Activated CD8-positive, alpha-beta T cell treated with anti-CD3 and anti-CD28 coated beads for 36 hours (primary cell): Measurements from ENCODE around the gene IRAK1. TPM values are rescaled to one million over a fixed set of nuclear protein-coding genes. Genes with fewer than 3 reads are reported as not detected.
A peak's percentile ranks its signal among the peaks of the same experiment; 100 is the strongest.

Experiments used
- ATAC-seq: fragments of 200-7000 bp; cut with Tn5 transposase; one replicate; pipeline ENCODE4 v1.10.0; 2021; ENCODE audit warnings: mild to moderate bottlenecking, moderate library complexity
- CTCF ChIA-PET: fragments of 350-600 bp; sonication (Branson Sonifier 250); formaldehyde crosslinking; loops from one replicate; lab custom pipeline; 2021; ENCODE audit warnings: antibody characterized with exemption; lab: Charles Lee
- POLR2A ChIA-PET: fragments of 350-600 bp; sonication (Branson Sonifier 250); formaldehyde crosslinking; loops from one replicate; lab custom pipeline; 2021; ENCODE audit warnings: antibody characterized with exemption; lab: Charles Lee
- DNase-seq: peaks from one replicate; pipeline ENCODE4 v3.0.0-alpha.2; 2020
- H3K27ac Mint-ChIP-seq: one replicate; pipeline ENCODE4 v1.8.0; 2021; ENCODE audit warnings: mild to moderate bottlenecking, mixed read lengths
- H3K27me3 Mint-ChIP-seq: one replicate; pipeline ENCODE4 v1.8.0; 2021; ENCODE audit warnings: mixed read lengths
- H3K36me3 Mint-ChIP-seq: one replicate; pipeline ENCODE4 v1.8.0; 2021; ENCODE audit warnings: low read depth, mixed read lengths
- H3K4me1 Mint-ChIP-seq: one replicate; pipeline ENCODE4 v1.8.0; 2021; ENCODE audit warnings: low read depth, mixed read lengths
- H3K4me3 Mint-ChIP-seq: one replicate; pipeline ENCODE4 v1.8.0; 2021; ENCODE audit warnings: mild to moderate bottlenecking, moderate library complexity, mixed read lengths
- H3K9me3 Mint-ChIP-seq: one replicate; pipeline ENCODE4 v1.8.0; 2021; ENCODE audit warnings: mixed read lengths
- intact Hi-C: fragments of 100-400 bp; cut with micrococcal nuclease; formaldehyde crosslinking; loops from one replicate; pipeline ENCODE4 v1.10.0; 2022
- total RNA-seq, 2 experiments: library from RNA; stranded (reverse); gene quantifications; one replicate each; pipeline ENCODE4 v1.2.3, GENCODE V29; 2021
- TF ChIP-seq, protein P1 (sequence below): fragments of 200-600 bp; IDR thresholded peaks from one replicate; pipeline ENCODE4 v1.8.0; 2022; ENCODE audit warnings: antibody characterized with exemption, mild to moderate bottlenecking

Gene IRAK1
- total RNA-seq, 2 experiments from 2014 or later: 134 to 136 TPM

DNA sequence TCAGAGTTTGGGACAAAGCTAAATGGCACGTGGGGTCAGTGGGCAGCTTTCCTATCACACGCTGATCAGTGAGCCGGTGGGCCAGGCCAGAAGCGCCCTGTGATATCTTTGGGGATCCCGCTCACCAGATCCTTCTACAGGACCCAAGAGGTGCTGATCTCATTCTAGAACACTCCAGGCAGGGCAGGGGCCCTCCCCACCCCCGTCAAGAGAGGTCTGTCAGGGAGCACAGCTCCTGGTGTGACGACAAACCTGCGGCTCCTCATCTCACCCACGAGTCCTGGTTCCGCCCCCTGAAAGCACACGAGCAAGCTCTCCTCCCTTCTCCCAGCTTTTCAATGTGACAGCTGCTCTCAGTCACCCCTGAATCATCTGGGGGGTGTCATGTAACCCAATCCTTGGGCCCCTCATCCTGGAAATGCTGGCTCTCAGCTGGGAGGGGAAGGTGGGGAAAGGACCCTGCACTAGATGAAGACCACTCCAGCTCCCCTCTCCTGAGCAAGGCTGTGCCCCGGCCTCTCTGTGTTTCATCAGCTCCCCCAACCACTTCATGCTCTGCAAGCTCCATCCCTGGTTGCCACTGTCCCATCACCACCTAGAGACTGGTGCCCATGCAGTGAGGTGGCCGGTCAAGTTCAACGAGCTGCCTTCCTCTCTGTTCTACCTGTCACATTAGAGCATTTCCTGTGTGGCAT is 52.7 kb downstream of the IRAK1 start:
- H3K36me3 Mint-ChIP-seq: peaks cover 50% of the 10 kb centered on the region
- H3K4me1 Mint-ChIP-seq: peaks cover 21% of the 10 kb centered on the region
- POLR2A ChIA-PET: interaction anchor here (0.5 to 12.0 kb wide), 10 partner anchors 8 to 431 kb away, joined by 3 to 105 read pairs (median 5); partner anchors contain the start of genes ARHGAP4, NAA10 and RPL10
- intact Hi-C loops: no loop called here
- H3K9me3 Mint-ChIP-seq: no peaks in the 10 kb centered on the region
- CTCF ChIA-PET: interaction anchor here (0.7 to 4.4 kb wide), 7 partner anchors 14 to 203 kb away, joined by 3 to 40 read pairs (median 5); partner anchors contain the start of genes NAA10 and PLXNB3
- H3K4me3 Mint-ChIP-seq: peak overlapping the region; percentile 93
- H3K27ac Mint-ChIP-seq: peak overlapping the region; percentile 95
- peak; percentile 46 for ATAC-seq
- TF ChIP-seq, protein P1, sequence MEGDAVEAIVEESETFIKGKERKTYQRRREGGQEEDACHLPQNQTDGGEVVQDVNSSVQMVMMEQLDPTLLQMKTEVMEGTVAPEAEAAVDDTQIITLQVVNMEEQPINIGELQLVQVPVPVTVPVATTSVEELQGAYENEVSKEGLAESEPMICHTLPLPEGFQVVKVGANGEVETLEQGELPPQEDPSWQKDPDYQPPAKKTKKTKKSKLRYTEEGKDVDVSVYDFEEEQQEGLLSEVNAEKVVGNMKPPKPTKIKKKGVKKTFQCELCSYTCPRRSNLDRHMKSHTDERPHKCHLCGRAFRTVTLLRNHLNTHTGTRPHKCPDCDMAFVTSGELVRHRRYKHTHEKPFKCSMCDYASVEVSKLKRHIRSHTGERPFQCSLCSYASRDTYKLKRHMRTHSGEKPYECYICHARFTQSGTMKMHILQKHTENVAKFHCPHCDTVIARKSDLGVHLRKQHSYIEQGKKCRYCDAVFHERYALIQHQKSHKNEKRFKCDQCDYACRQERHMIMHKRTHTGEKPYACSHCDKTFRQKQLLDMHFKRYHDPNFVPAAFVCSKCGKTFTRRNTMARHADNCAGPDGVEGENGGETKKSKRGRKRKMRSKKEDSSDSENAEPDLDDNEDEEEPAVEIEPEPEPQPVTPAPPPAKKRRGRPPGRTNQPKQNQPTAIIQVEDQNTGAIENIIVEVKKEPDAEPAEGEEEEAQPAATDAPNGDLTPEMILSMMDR: no peak
- DNase-seq: peak; percentile 81
- no peaks in the 10 kb centered on the region for H3K27me3 Mint-ChIP-seq

DNA sequence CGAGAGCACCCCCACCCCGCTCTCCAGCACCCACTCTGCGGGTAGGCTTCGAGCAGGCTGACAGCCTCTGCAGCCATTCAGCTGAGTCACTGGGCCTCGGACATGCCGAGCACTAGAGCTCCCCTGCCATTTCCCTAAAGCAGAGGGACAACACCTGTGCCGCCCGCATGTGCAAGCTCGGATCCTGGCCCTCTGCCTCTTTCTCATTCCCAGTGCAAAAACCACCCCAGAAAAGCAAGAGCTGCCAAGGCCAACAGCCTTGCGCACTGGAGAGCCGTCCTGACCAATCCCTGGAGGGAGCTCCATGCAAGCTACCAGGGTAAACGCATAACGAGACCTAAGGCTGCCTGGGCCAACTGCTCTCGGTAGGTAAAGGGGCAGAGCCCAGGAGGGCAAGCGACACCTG is 53.4 kb downstream of the IRAK1 start:
- H3K4me1 Mint-ChIP-seq: peaks cover 21% of the 10 kb centered on the region
- H3K27ac Mint-ChIP-seq: peak overlapping the region; percentile 95
- DNase-seq: no peak
- ATAC-seq: no peak
- intact Hi-C loops: no loop called here
- H3K9me3 Mint-ChIP-seq: no peaks in the 10 kb centered on the region
- H3K4me3 Mint-ChIP-seq: peak overlapping the region; percentile 93
- H3K36me3 Mint-ChIP-seq: peaks cover 49% of the 10 kb centered on the region
- ChIA-PET CTCF (interaction anchor here (0.7 to 4.4 kb wide), 4 partner anchors 13 to 203 kb away, joined by 3 to 40 read pairs (median 10); partner anchors contain the start of genes NAA10 and PLXNB3), POLR2A (interaction anchor here (0.5 to 12.0 kb wide), 7 partner anchors 8 to 39 kb away, joined by 3 to 105 read pairs (median 10); partner anchors contain the start of genes ARHGAP4 and NAA10)
- no peaks in the 10 kb centered on the region for H3K27me3 Mint-ChIP-seq
- TF ChIP-seq, protein P1: no peak

DNA sequence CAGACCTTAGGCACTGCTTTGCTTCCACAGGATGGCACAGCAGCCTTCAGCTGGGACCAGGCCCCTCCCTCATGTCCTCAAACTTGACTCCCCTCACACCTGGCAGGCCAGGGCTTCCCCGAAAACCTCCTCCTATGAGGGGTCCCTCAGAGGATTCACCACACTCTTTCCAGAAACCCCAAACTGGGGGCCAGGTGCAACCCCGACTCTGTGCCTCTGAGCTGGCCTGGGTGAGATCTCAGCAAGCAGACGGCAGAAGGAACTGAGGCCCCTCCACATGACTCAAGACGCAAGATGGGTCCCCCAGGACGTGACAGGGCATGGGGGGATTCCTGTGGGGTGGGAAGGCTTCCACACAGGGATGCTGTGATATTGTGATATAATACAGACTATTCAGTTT is 54.3 kb downstream of the IRAK1 start:
- ChIA-PET POLR2A (interaction anchor here (0.9 to 12.0 kb wide), 4 partner anchors 15 to 76 kb away, joined by 3 to 105 read pairs (median 40); partner anchors contain the start of gene ARHGAP4), CTCF (interaction anchor here (3.4 kb wide), 1 partner anchor 12 kb away, joined by 17 read pairs; no protein-coding TSS in a partner anchor)
- ATAC-seq: no peak
- intact Hi-C loops: no loop called here
- peaks cover 21% of the 10 kb centered on the region for H3K4me1 Mint-ChIP-seq
- H3K4me3 Mint-ChIP-seq: peak overlapping the region; percentile 93
- no peak for DNase-seq
- peaks cover 50% of the 10 kb centered on the region for H3K36me3 Mint-ChIP-seq
- TF ChIP-seq, protein P1: no peak
- H3K27me3 Mint-ChIP-seq: no peaks in the 10 kb centered on the region
- H3K27ac Mint-ChIP-seq: peak overlapping the region; percentile 55
- H3K9me3 Mint-ChIP-seq: no peaks in the 10 kb centered on the region

DNA sequence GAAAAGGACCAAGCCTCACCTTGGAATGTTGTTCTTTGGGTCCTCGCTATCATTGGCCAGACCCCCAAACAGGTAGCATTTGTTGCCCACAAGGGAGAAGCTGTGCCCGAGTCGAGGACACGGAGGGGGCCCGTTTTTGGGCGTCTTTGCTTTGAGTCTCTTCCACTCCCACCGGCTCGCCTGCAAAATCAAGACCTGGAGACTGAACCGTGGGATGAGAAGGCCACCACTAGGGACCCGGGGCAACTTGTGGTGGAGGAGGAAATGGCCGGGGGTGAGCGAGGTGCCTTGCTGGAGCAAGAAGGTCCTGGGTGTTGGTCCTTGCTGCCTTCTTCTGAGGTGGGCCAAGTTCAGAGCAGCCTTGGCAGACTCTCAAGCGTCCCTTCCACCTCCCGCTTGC is 55.6 kb downstream of the IRAK1 start:
- CTCF ChIA-PET: no interaction called here

More for the DNA sequence above, 55.6 kb downstream of the IRAK1 start:
- ATAC-seq (no peak), DNase-seq (no peak)
- Mint-ChIP-seq H3K36me3 (peaks cover 44% of the 10 kb centered on the region), H3K9me3 (no peaks in the 10 kb centered on the region), H3K27ac (no peak overlapping the region), H3K4me3 (no peak overlapping the region), H3K27me3 (no peaks in the 10 kb centered on the region), H3K4me1 (peaks cover 21% of the 10 kb centered on the region)
- POLR2A ChIA-PET: interaction anchor here (0.6 to 12.0 kb wide), 5 partner anchors 12 to 550 kb away, joined by 3 to 105 read pairs (median 4); partner anchors contain the start of gene ARHGAP4
- TF ChIP-seq, protein P1: no peak
- intact Hi-C loops: no loop called here
